Muscle layer of duodenum (tissue), 2 donors: Measurements from ENCODE around the gene LHX5.
"Not testable (repeated sequence)": the region's sequence is repeated elsewhere in the genome, so short reads cannot be mapped to it uniquely, and the experiment has no call there.

Source experiments
- H3K27ac ChIP-seq: one replicate; pipeline ENCODE4 v1.7.0; 2013; ENCODE audit warnings: mild to moderate bottlenecking, low read length
- H3K27me3 ChIP-seq: one replicate; pipeline ENCODE4 v1.7.0; 2013; ENCODE audit warnings: low read depth, mild to moderate bottlenecking, control low read depth, low read length
- H3K36me3 ChIP-seq, 2 donors: one replicate each; pipeline ENCODE4 v1.7.0; 2013; ENCODE audit warnings: low read length in 2 of 2, control low read depth in 1 of 2, mild to moderate bottlenecking in 1 of 2; ENCODE audit not compliant: insufficient read depth in 2 of 2, control insufficient read depth in 1 of 2
- H3K4me1 ChIP-seq, 2 donors: one replicate each; pipeline ENCODE4 v1.7.0; 2013; ENCODE audit warnings: low read length in 2 of 2, mild to moderate bottlenecking in 2 of 2, control low read depth in 1 of 2, moderate library complexity in 1 of 2; ENCODE audit not compliant: insufficient read depth in 2 of 2, control insufficient read depth in 1 of 2
- H3K4me3 ChIP-seq, 2 donors: one replicate each; pipeline ENCODE4 v1.7.0; 2013; ENCODE audit warnings: low read length in 2 of 2, low read depth in 1 of 2, mild to moderate bottlenecking in 1 of 2
- H3K9me3 ChIP-seq, 2 donors: one replicate each; pipeline ENCODE4 v1.7.0; 2013; ENCODE audit warnings: low read length in 2 of 2, control low read depth in 1 of 2, mild to moderate bottlenecking in 1 of 2; ENCODE audit not compliant: control insufficient read depth in 1 of 2
- donor health status: healthy.

LHX5 gene

DNA sequence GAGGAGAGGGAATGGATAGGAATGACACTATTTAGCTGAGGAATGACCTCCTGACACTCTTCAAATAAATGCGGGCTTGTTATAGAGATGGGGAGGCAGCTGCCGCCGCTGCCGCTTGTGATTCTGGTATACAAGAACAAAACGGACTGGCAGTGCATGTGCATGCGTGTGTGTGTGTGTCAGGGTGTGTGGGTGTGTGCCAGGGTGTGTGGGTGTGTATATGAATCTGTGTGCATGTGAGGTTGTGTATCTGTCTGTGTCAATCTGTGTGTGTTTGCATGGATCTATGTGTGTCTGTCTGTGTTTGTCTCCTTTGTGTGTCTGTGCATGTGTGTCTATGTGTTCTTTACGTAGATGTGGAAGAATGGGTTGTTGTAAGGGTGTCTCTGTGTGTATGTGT, 26.0 kb upstream of the LHX5 start:
- H3K36me3 ChIP-seq = no peaks in the 10 kb centered on the region
- H3K4me1 ChIP-seq = no peaks in the 10 kb centered on the region
- no peak overlapping the region for H3K4me3 ChIP-seq
- no peak overlapping the region for H3K27ac ChIP-seq
- peaks cover 0 to 4% of the 10 kb centered on the region in 2 donors for H3K9me3 ChIP-seq
- H3K27me3 ChIP-seq = peaks cover 21% of the 10 kb centered on the region

DNA sequence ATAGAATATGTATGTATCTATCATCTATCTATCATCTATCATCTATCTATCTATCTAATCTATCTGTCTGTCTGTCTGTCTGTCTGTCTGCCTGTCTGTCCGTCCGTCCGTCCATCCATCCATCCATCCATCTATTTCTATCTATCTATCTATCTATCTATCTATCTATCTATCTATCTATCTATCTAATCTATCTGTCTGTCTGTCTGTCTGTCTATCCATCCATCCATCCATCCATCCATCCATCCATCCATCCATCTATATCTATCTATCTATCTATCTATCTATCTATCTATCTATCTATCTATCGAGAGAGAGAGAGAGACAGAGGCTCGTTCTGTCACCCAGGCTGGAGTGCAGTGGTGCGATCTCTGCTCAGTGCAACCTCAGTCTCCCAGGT, 24.3 kb upstream of the LHX5 start:
- peaks cover 14% of the 10 kb centered on the region for H3K27me3 ChIP-seq

DNA sequence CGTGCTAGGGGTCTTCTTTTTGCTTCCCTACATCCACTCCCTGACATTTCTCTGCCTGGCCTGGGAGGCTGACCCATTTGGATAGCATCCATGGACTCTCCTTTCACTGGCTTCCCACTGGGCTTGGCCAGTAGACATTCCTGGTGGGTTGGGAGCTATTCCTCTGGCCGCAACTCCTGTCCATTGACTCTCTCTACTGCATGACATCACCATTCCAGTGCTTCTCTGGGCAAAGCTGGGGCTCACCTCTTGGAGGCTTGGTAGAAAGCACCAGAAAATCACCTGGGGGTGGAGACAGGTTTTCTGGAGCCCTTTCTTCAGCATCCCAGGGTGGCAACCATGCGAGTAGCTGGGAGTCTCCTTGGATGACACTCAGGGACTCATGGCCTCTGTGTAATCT, 16.7 kb upstream of the LHX5 start:
- Histone ChIP-seq H3K9me3 (no peaks in the 10 kb centered on the region), H3K4me1 (no peaks in the 10 kb centered on the region), H3K27me3 (peaks cover 5% of the 10 kb centered on the region), H3K27ac (no peak overlapping the region), H3K36me3 (no peaks in the 10 kb centered on the region), H3K4me3 (no peak overlapping the region)

More for the DNA sequence above, 24.3 kb upstream of the LHX5 start:
- not testable (repeated sequence) for H3K4me3 ChIP-seq, H3K36me3 ChIP-seq, H3K4me1 ChIP-seq, H3K27ac ChIP-seq, H3K9me3 ChIP-seq

DNA sequence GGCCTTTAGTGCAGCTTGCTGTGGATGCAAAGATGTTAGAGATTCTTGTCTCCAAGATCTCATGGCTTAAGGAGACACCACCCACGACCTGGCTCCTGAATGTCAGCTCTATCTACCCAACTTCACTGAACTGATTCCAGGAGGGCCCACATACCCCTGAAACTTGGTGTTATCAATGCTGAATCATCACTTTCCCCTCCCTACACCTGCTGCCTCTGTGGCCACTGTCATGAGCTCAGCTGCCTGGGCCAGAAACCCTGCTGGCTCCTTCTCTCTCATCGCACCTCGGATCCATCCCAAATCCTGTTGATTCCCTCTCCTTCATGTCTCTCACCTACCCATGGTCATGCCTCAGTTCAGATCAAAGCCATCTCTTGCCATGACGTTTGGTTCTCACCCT, 15.1 kb upstream of the LHX5 start:
- Histone ChIP-seq H3K4me1 (no peaks in the 10 kb centered on the region), H3K27ac (no peak overlapping the region), H3K36me3 (no peaks in the 10 kb centered on the region), H3K4me3 (no peak overlapping the region), H3K9me3 (no peaks in the 10 kb centered on the region), H3K27me3 (peaks cover 12% of the 10 kb centered on the region)

DNA sequence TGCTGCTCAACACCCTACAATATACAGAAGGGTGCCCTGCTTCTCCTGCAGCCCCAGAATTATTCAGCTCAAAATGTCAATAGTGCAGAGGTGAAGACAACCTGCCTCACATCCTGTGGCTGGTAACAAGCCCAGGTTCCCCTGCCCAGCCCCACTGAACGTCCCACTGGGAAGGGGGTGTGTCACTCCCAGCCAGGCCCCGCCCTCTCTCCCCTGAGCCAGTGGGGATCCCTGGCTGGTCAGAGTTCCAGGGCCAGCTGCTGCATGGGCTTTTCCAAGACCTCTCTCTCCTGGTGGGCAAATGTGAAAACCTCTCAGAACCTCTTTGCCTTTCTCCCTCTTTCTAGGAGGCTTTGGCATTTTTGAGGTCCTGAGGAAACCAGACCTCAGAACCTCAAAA, 13.7 kb upstream of the LHX5 start:
- peaks cover 23% of the 10 kb centered on the region for H3K27me3 ChIP-seq
- no peak overlapping the region for H3K27ac ChIP-seq
- H3K36me3 ChIP-seq = no peaks in the 10 kb centered on the region
- H3K4me3 ChIP-seq = no peak overlapping the region
- H3K4me1 ChIP-seq = no peaks in the 10 kb centered on the region
- H3K9me3 ChIP-seq = no peaks in the 10 kb centered on the region

DNA sequence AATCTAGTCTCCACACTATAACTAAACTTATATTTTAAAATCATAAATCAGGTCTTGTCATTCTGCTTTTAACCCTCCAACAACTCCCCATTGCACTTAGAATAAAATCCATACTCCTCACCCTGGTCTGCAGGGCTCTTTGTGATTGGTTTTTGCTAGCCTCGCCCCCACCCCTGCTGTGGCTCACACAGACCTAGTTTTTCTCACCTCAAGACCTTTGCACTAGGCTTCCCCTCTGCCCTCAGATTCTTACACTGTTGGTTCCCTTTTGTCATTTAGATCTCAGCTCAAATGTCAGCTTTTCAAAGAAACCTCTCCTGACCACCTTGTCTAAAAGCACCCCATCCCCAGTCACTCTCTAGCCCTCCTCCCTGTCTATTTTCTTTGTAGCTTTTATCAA, 10.7 kb upstream of the LHX5 start:
- H3K27me3 ChIP-seq = peaks cover 53% of the 10 kb centered on the region

DNA sequence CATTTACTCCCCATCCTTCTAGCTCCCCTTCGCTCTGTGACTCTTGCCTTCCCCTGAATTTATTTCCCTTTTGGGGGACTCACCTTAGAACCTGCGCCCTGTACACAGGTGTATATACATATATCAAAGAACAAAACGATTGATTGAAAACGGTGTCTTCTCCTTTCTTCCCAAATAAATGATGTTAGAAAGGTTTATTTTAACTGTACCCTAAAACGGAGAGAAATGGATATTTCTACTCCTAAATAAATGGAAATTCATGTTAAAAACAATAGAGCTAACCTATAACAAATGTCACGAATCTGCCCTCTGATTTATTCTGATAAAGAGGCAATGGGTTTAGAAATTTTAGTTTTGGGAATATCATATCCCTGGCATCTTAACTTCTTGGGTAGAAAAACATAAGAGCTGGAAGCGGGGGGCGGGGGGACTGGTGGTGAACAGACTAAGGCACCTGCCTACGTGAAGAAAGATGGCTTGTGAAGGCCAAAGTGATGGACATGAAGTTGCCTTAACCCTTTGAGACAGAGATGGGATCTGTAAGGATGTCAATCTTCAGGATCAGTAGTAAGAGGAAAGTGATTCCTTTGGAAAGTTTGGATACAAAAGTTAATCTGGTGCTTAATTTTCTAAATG, 8.8 kb upstream of the LHX5 start:
- Histone ChIP-seq H3K9me3 (no peaks in the 10 kb centered on the region), H3K36me3 (no peaks in the 10 kb centered on the region), H3K4me3 (no peak overlapping the region), H3K27me3 (peaks cover 57% of the 10 kb centered on the region), H3K4me1 (peaks cover 0 to 8% of the 10 kb centered on the region in 2 donors), H3K27ac (no peak overlapping the region)

More for the DNA sequence above, 10.7 kb upstream of the LHX5 start:
- Histone ChIP-seq H3K9me3 (no peaks in the 10 kb centered on the region), H3K27ac (no peak overlapping the region), H3K4me3 (no peak overlapping the region), H3K36me3 (no peaks in the 10 kb centered on the region), H3K4me1 (peaks cover 0 to 8% of the 10 kb centered on the region in 2 donors)

DNA sequence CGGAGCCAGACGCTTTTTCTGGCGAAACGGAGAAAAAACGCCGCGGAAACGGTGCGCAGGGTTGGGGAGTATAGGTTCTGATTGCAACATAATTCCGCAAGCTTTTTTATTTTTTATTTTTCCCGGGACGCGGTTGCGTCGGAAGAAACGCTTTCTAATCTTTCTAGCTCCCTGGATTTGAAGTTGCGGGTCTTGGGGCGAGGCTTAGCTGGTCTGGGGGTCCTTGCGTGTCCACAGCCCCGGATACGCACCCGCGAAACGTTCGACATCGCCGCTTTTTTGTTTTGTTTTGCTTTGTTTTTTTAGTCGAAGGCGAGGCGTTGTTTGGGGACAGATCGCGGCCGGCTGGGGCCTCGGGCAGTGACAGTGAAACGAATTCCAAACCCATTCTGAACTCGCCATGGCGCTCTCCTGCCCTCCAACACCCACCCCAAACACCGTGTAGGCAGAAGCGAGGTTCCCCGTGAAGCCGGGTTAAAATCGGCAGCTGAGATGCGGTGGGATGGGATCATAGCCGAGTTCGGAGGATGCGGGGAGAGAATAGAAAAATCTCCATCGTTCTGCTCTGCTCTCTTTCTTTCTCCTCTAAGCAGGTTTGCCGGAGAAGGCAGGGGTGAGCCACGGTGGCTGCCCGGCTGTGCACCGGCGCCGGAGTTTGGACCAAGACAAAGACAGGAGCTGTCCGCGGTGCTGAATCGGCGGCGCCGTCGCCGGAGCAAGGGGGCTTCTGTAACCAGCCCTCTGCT, 8.1 kb upstream of the LHX5 start:
- no peak overlapping the region for H3K4me3 ChIP-seq
- H3K4me1 ChIP-seq = peaks cover 0 to 8% of the 10 kb centered on the region in 2 donors
- no peaks in the 10 kb centered on the region for H3K9me3 ChIP-seq
- H3K27ac ChIP-seq = no peak overlapping the region
- peaks cover 64% of the 10 kb centered on the region for H3K27me3 ChIP-seq
- H3K36me3 ChIP-seq = no peaks in the 10 kb centered on the region

DNA sequence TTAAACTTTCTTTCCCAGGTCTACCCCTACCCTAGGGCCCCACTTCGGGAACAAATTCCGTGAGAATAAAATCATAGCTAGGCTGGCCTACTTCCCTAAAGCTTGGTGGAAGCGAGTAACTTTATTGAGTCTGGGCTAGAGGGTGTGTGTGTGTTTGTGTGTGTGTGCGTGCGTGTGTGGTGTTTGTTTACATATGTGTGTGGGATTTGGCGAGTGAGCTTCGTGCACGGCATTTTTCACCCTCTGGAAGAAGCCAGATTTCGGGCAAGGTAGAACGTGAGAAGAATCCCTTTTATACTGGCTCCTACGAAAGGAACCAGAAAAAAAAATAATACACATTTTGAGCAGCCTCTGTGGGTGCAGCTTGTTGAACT, 7.5 kb upstream of the LHX5 start:
- H3K36me3 ChIP-seq = no peaks in the 10 kb centered on the region
- no peak overlapping the region for H3K27ac ChIP-seq
- H3K9me3 ChIP-seq = no peaks in the 10 kb centered on the region
- H3K27me3 ChIP-seq = peaks cover 70% of the 10 kb centered on the region
- H3K4me1 ChIP-seq = peaks cover 0 to 12% of the 10 kb centered on the region in 2 donors
- no peak overlapping the region for H3K4me3 ChIP-seq

DNA sequence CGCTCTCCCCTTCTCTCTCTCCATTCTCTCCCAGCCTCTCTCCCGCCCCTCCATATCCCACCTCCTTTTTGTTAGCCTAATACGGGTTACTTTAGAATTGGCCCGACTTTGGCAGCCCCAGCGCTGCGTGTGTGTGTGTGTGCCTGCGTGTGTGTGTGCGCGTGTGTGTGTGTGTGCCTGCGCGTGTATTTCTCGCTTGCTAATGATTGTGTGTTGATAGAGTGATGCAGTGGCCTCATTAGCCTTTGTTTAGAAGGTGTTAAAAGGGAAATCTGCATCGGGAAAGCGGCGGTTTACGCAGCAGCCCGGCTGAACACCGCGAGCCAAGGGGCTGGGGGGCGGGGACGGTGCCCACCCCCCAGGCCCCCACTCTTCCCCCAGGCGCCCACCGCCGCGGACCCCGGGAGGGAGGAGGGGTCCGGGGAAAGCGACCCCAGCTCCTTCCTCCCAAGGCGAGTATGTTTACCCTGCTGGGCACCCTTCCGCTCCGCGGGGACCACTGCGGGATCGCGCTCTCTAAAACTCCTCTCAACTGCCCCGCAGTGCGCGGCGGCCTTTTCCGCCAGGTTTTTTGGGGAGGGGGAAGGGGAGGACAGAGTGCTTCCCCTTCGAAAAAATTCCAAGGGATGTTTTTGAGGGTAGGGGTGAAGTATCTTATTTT, 6.8 kb upstream of the LHX5 start:
- no peaks in the 10 kb centered on the region for H3K9me3 ChIP-seq
- peaks cover 0 to 14% of the 10 kb centered on the region in 2 donors for H3K4me1 ChIP-seq
- peaks cover 73% of the 10 kb centered on the region for H3K27me3 ChIP-seq

DNA sequence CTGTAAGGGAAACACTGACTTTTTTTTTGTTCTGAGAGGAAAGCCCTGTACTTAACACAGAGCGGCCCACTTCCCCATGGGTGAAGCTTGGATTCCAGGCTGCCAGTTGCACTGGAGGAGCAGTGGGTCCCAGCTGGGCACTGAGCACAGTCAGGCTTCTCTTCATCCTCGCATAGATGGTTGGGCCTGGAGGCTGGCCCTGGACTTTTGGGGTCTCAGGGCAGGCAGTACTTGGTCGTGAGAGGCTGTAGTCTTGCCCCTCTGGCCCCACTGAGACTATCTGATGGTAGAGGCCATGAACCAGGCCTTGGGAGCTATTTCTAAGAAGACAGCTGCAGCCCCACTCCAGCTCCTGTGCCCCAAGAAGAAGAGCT, 6.2 kb upstream of the LHX5 start:
- Histone ChIP-seq H3K4me3 (no peak overlapping the region), H3K27ac (no peak overlapping the region), H3K27me3 (peaks cover 70% of the 10 kb centered on the region), H3K4me1 (peaks cover 0 to 15% of the 10 kb centered on the region in 2 donors), H3K36me3 (no peaks in the 10 kb centered on the region), H3K9me3 (no peaks in the 10 kb centered on the region)

More for the DNA sequence above, 6.8 kb upstream of the LHX5 start:
- H3K27ac ChIP-seq = no peak overlapping the region
- H3K4me3 ChIP-seq = no peak overlapping the region
- no peaks in the 10 kb centered on the region for H3K36me3 ChIP-seq
